Esophagus squamous epithelium (tissue), 5 donors: ENCODE results near the gene CDCA8. TPM values are rescaled to one million over a fixed set of nuclear protein-coding genes. Genes with fewer than 3 reads are reported as not detected.

ENCODE experiments used
- DNase-seq: peaks from one replicate; lab custom pipeline; 2025; lab: John Stamatoyannopoulos, UW
- H3K27ac ChIP-seq, 4 donors: fragments of 200-600 bp; sonication (generic); one replicate each; pipeline ENCODE4 v1.5.1; 2016 to 2019; ENCODE audit warnings: mild to moderate bottlenecking in 1 of 4
- H3K27me3 ChIP-seq, 4 donors: fragments of 200-600 bp; sonication (generic); 1 replicate in 3 of 4; 2 replicates in 1 of 4; pipeline versions ENCODE4 v1.5.1 to v1.6.0; 2017 to 2021; ENCODE audit warnings: antibody characterized with exemption in 1 of 4
- H3K36me3 ChIP-seq, 3 donors: fragments of 200-600 bp; sonication (generic); one replicate each; pipeline ENCODE4 v1.5.1; 2016 to 2019
- H3K4me1 ChIP-seq, 3 donors: fragments of 200-600 bp; sonication (generic); one replicate each; pipeline ENCODE4 v1.5.1; 2017 to 2019
- H3K4me3 ChIP-seq, 4 donors: fragments of 200-600 bp; sonication (generic); 1 replicate in 3 of 4; 2 replicates in 1 of 4; pipeline ENCODE4 v1.5.1; 2016 to 2019; ENCODE audit warnings: mild to moderate bottlenecking in 2 of 4, moderate library complexity in 1 of 4
- H3K9me3 ChIP-seq, 3 donors: fragments of 200-600 bp; sonication (generic); one replicate each; pipeline ENCODE4 v1.5.1; 2016 to 2019
- POLR2A ChIP-seq, 4 donors: fragments of 450-650 bp; IDR thresholded peaks; one replicate each; pipeline ENCODE4 v1.6.1; 2017; ENCODE audit warnings: antibody characterized with exemption in 4 of 4, mild to moderate bottlenecking in 4 of 4, moderate library complexity in 3 of 4
- WGBS, 2 donors: methylation state at CpG; one replicate each; pipeline ENCODE4 v1.1.5; 2018; 5-methylcytosine and 5-hydroxymethylcytosine counted together
- intact Hi-C: fragments of 100-400 bp; cut with DNase I; formaldehyde crosslinking; loops from one replicate; pipeline ENCODE4 v1.15.0; 2022
- total RNA-seq, 4 donors: library from RNA; depleted of rRNA; stranded (reverse); fragments of >200 nt; gene quantifications; one replicate each; pipeline ENCODE4 v1.1.0, GENCODE V29; 2016
- TF ChIP-seq, protein P1 (sequence below), 6 experiments: fragments of 450-650 bp in 4 of 6; fragments of 200-600 bp in 2 of 6; sonication (generic) in 2 of 6; IDR thresholded peaks; one replicate each; pipeline ENCODE4 v1.5.1; 2016 to 2019; ENCODE audit warnings: antibody characterized with exemption in 6 of 6, mild to moderate bottlenecking in 4 of 6, moderate library complexity in 4 of 6
- donor health status: DM: yes; HTN: yes; CAD: no.

Gene CDCA8
- total RNA-seq, 4 donors from 2014 or later = 3.4 to 15.1 (median 7.5) TPM

- no peak for DNase-seq
- H3K4me1 ChIP-seq = no peaks in the 10 kb centered on the region
- no peak overlapping the region for H3K4me3 ChIP-seq
- no peak overlapping the region for H3K27ac ChIP-seq
- WGBS, 2 donors = 67% methylated on average over 1 of the region's 2 CpGs; no CpG with 5 or more reads in 1 of the 2 donors
- H3K9me3 ChIP-seq = no peaks in the 10 kb centered on the region
- intact Hi-C loops = no loop called here
- TF ChIP-seq POLR2A (IDR thresholded peaks at IDR 0.05) = no peak
- TF ChIP-seq, protein P1, sequence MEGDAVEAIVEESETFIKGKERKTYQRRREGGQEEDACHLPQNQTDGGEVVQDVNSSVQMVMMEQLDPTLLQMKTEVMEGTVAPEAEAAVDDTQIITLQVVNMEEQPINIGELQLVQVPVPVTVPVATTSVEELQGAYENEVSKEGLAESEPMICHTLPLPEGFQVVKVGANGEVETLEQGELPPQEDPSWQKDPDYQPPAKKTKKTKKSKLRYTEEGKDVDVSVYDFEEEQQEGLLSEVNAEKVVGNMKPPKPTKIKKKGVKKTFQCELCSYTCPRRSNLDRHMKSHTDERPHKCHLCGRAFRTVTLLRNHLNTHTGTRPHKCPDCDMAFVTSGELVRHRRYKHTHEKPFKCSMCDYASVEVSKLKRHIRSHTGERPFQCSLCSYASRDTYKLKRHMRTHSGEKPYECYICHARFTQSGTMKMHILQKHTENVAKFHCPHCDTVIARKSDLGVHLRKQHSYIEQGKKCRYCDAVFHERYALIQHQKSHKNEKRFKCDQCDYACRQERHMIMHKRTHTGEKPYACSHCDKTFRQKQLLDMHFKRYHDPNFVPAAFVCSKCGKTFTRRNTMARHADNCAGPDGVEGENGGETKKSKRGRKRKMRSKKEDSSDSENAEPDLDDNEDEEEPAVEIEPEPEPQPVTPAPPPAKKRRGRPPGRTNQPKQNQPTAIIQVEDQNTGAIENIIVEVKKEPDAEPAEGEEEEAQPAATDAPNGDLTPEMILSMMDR (IDR thresholded peaks at IDR 0.05) = no peak
- H3K27me3 ChIP-seq = peaks cover 0 to 19% (median 0%) of the 10 kb centered on the region in 4 donors
- no peaks in the 10 kb centered on the region for H3K36me3 ChIP-seq
Observed at GRCh38 chr1:37652976-37653375, 39.3 kb upstream of the CDCA8 start.

DNA sequence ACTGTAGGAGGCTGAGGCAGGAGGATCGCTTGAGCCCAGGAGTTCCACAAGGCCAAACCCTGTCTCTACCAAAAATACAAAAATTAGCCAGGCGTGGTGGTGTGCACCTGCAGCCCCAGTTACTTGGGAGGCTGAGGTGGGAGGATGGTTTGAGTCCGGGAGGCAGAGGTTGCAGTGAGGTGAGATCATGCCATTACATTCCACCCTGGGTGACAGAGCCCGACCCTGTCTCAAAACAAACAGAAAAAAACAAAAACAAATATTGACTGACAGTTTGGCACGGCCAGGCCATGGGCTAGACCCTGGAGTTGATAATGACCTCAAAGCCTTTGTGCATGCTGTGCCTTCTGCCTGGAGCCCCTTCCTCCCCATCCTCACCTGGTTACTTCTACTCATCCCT, 38.4 kb upstream of the CDCA8 start:
- Histone ChIP-seq H3K9me3 (no peaks in the 10 kb centered on the region), H3K4me1 (no peaks in the 10 kb centered on the region), H3K4me3 (no peak overlapping the region), H3K27me3 (peaks cover 0 to 23% (median 0%) of the 10 kb centered on the region in 4 donors), H3K36me3 (no peaks in the 10 kb centered on the region), H3K27ac (no peak overlapping the region)
- TF ChIP-seq, protein P1 (IDR thresholded peaks at IDR 0.05) = no peak
- TF ChIP-seq POLR2A (IDR thresholded peaks at IDR 0.05) = no peak
- intact Hi-C loops = no loop called here
- 73 to 75% methylated on average over 3 to 5 of the region's 5 CpGs for WGBS, 2 donors
- no peak for DNase-seq

GRCh38 chr1:37655274-37655673, 37.0 kb upstream of the CDCA8 start:
- no peaks in the 10 kb centered on the region for H3K9me3 ChIP-seq
- H3K27me3 ChIP-seq = peaks cover 0 to 34% (median 0%) of the 10 kb centered on the region in 4 donors
- no peak overlapping the region for H3K4me3 ChIP-seq
- intact Hi-C loops = no loop called here
- DNase-seq = no peak
- H3K27ac ChIP-seq = no peak overlapping the region
- no peak for TF ChIP-seq POLR2A (IDR thresholded peaks at IDR 0.05)
- TF ChIP-seq, protein P1 (IDR thresholded peaks at IDR 0.05) = no peak
- H3K36me3 ChIP-seq = no peaks in the 10 kb centered on the region
- H3K4me1 ChIP-seq = no peaks in the 10 kb centered on the region

GRCh38 chr1:37656026-37656425, 36.3 kb upstream of the CDCA8 start:
- 59 to 63% methylated on average over 5 to 7 of the region's 7 CpGs for WGBS, 2 donors
- TF ChIP-seq, protein P1 (IDR thresholded peaks at IDR 0.05) = no peak
- TF ChIP-seq POLR2A (IDR thresholded peaks at IDR 0.05) = no peak
- no peak overlapping the region for H3K27ac ChIP-seq
- H3K4me1 ChIP-seq = no peaks in the 10 kb centered on the region
- intact Hi-C loops = no loop called here
- no peak for DNase-seq
- no peaks in the 10 kb centered on the region for H3K36me3 ChIP-seq
- no peaks in the 10 kb centered on the region for H3K9me3 ChIP-seq
- peaks cover 0 to 42% (median 0%) of the 10 kb centered on the region in 4 donors for H3K27me3 ChIP-seq
- H3K4me3 ChIP-seq = no peak overlapping the region

DNA sequence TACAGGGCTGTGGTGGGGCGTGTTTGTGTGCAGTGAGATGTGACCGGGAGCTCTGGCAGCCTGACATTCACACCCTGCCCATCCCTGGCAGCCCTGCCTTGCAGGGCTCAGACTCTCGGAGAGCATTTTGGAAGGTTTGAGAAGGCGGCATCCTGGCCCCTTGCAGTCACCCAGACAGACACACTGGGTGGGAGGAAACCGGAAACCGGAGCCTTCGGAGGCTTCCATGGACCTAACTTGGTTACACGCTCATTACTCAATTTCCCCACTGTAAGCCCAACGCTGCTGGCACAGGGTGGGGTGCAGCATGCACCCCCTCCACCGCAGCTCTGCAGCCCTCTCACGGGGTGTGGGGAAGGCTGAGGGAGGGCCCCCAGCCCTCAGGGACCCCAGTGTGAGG, 35.4 kb upstream of the CDCA8 start:
- no peak for TF ChIP-seq POLR2A (IDR thresholded peaks at IDR 0.05)
- TF ChIP-seq, protein P1 (IDR thresholded peaks at IDR 0.05) = no peak
- no peak overlapping the region for H3K4me3 ChIP-seq
- no peaks in the 10 kb centered on the region for H3K4me1 ChIP-seq
- intact Hi-C loops = no loop called here
- H3K36me3 ChIP-seq = no peaks in the 10 kb centered on the region
- peaks cover 0 to 51% (median 0%) of the 10 kb centered on the region in 4 donors for H3K27me3 ChIP-seq
- 68 to 78% methylated on average over 6 to 10 of the region's 11 CpGs for WGBS, 2 donors
- H3K27ac ChIP-seq = no peak overlapping the region
- DNase-seq = no peak
- H3K9me3 ChIP-seq = no peaks in the 10 kb centered on the region
